ENCODE results near the gene SAMHD1. TPM values are rescaled to one million over a fixed set of nuclear protein-coding genes. Genes with fewer than 3 reads are reported as not detected.

SAMHD1 gene
- total and polyA plus RNA-seq, 2 of the 8 experiments (the other 6 are each of a cell fraction or from before 2014, with no cell fraction given): 22.0 to 37.1 TPM

DNA sequence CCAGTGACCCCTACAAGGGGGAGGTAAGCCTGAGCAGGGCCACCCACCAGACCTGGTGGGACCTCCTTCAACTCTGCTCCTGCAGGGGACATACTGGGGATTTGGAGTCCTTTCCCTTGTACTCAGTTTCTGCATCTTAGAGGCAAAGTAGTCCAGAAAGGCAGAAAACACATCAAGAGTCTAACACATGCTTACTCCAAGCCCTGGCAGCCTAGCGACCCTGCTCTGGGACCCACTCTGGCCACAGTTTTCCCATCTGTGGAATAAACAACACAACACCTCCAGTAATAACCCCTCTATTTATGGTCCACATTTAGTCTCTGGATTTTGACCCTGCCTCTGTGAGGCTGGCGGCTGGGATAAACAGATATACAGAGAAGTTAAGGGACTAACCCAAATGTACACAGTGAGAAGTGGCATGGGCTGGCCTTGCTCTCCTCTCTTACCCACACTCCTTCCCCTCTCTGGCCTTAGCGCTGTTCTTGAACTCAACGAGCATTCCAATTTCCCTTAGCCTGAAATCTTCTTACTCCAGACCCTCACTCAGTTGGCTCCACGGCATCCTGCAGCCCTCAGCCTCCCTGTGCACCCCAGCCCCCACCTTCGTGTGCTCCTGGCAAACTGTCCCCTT is 91.7 kb downstream of the SAMHD1 start:
- H3K23me2 ChIP-seq (ENCODE audit: low read depth, low read length): peaks cover 14% of the 10 kb centered on the region; the same call in 1 of the 2 replicates
- H4K91ac ChIP-seq (replicated peaks; ENCODE audit: insufficient read length, low read length): no peak overlapping the region
- H2AFZ ChIP-seq (ENCODE audit: low read length): no peak overlapping the region
- no peak overlapping the region for H2BK20ac ChIP-seq (ENCODE audit: low read length)
- DNase-seq (ENCODE audit: low read depth in 1 of 2, low spot score in 2 of 2) (no peak), FAIRE-seq (no peak)
- H3K4ac ChIP-seq (replicated peaks; ENCODE audit: insufficient read length, low read depth, low read length): no peak overlapping the region
- H3K56ac ChIP-seq (replicated peaks; ENCODE audit: insufficient read length, low read depth, low read length): no peak overlapping the region
- no peak overlapping the region for H3K4me2 ChIP-seq (ENCODE audit: insufficient read depth in 1 of 2, low read depth in 2 of 2, low read length in 2 of 2)
- POLR2A ChIA-PET (ENCODE audit: partially characterized antibody): interaction anchor here (1.0 to 6.2 kb wide), 3 partner anchors 10 to 16 kb away, joined by 3 to 54 read pairs (median 37); no protein-coding TSS in a partner anchor
- CTCF ChIA-PET (ENCODE audit: partially characterized antibody): interaction anchor here (0.9 to 5.9 kb wide), 7 partner anchors 12 to 86 kb away, joined by 3 to 41 read pairs (median 9); partner anchors contain the start of gene DSN1
- 89% methylated on average over 6 of the region's 6 CpGs; no CpG with 5 or more reads in 1 of the 2 experiments for WGBS, 2 experiments (ENCODE audit: extremely low coverage in 1 of 2, insufficient coverage in 1 of 2, insufficient read length in 1 of 2, insufficient replicate concordance in 2 of 2, low coverage in 1 of 2, low lambda C conversion rate in 2 of 2, missing lambda C conversion rate in 1 of 2)
- no peak overlapping the region for H4K8ac ChIP-seq (ENCODE audit: extremely low read depth, insufficient read depth, low read length)
- H2BK120ac ChIP-seq (replicated peaks; ENCODE audit: low read depth, low read length): no peak overlapping the region
- H3K36me3 ChIP-seq (ENCODE audit: control insufficient read depth in 2 of 4, insufficient read depth in 4 of 4, low read length in 3 of 4): 0 out of 8 replicates have a peak, but pooled peaks cover 0 to 2% (median 0%) of the 10 kb centered on the region in 4 experiments
- H3K23ac ChIP-seq (ENCODE audit: insufficient read length): no peak overlapping the region
- peaks cover 24 to 33% of the 10 kb centered on the region in 2 experiments for H4K20me1 ChIP-seq (replicated peaks in 1 of 2; ENCODE audit: control insufficient read depth in 1 of 2, insufficient read depth in 2 of 2, low read length in 2 of 2)
- H2AK5ac ChIP-seq (ENCODE audit: low read depth, low read length): no peak overlapping the region
- H3K14ac ChIP-seq (ENCODE audit: insufficient read length): no peak overlapping the region
- peaks cover 0 to 26% (median 17%) of the 10 kb centered on the region in 4 experiments; a peak in 6 of 7 replicates for H3K4me1 ChIP-seq (replicated peaks in 1 of 4; ENCODE audit: control insufficient read depth in 3 of 4, insufficient read depth in 4 of 4, low read length in 3 of 4)
- no peak overlapping the region for H4K5ac ChIP-seq (ENCODE audit: insufficient read length, low read depth, low read length)
- no peak overlapping the region for H2BK5ac ChIP-seq (ENCODE audit: low read depth, low read length)
- no peak overlapping the region for H3K9ac ChIP-seq (replicated peaks in 1 of 4; ENCODE audit: extremely low read depth in 1 of 4, low read depth in 3 of 4, low read length in 3 of 4)
- H3K27ac ChIP-seq (ENCODE audit: low read depth, low read length): no peak overlapping the region
- peaks cover 0 to 8% (median 4%) of the 10 kb centered on the region in 4 experiments; a peak in 4 of 7 replicates for H3K27me3 ChIP-seq (replicated peaks in 1 of 4; ENCODE audit: control insufficient read depth in 3 of 4, extremely low read depth in 1 of 4, insufficient read depth in 3 of 4, low read length in 3 of 4)
- no peak overlapping the region for H2BK12ac ChIP-seq (ENCODE audit: low read depth, low read length)
- H3K79me1 ChIP-seq (ENCODE audit: low read depth, low read length): peaks cover 31% of the 10 kb centered on the region
- no peak overlapping the region for H2BK15ac ChIP-seq (ENCODE audit: low read length)
- no peak overlapping the region for H3K18ac ChIP-seq (ENCODE audit: extremely low read depth, low read length)
- H3K9me3 ChIP-seq (ENCODE audit: insufficient read depth in 2 of 2, low read depth in 1 of 2, low read length in 1 of 2): no peaks in the 10 kb centered on the region
- peaks cover 0 to 52% of the 10 kb centered on the region in 2 experiments; a peak in 2 of 4 replicates for H3K79me2 ChIP-seq (ENCODE audit: control insufficient read depth in 1 of 2, insufficient read depth in 2 of 2, low read length in 2 of 2)
- H3K4me3 ChIP-seq (ENCODE audit: extremely low read depth in 1 of 4, insufficient read depth in 2 of 4, low read depth in 3 of 4, low read length in 4 of 4): no peak overlapping the region
- no peak for TF ChIP-seq BCL11A (IDR thresholded peaks at IDR 0.05; ENCODE audit: low read depth in 2 of 2, low read length in 2 of 2)
- TF ChIP-seq, protein P1, sequence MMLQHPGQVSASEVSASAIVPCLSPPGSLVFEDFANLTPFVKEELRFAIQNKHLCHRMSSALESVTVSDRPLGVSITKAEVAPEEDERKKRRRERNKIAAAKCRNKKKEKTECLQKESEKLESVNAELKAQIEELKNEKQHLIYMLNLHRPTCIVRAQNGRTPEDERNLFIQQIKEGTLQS (IDR thresholded peaks at IDR 0.05; ENCODE audit: insufficient read depth, low read depth, low read length): no peak
- no peak for TF ChIP-seq KDM5A (IDR thresholded peaks at IDR 0.05; ENCODE audit: low read length)
- TF ChIP-seq, protein P2, sequence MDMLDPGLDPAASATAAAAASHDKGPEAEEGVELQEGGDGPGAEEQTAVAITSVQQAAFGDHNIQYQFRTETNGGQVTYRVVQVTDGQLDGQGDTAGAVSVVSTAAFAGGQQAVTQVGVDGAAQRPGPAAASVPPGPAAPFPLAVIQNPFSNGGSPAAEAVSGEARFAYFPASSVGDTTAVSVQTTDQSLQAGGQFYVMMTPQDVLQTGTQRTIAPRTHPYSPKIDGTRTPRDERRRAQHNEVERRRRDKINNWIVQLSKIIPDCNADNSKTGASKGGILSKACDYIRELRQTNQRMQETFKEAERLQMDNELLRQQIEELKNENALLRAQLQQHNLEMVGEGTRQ (IDR thresholded peaks at IDR 0.05; ENCODE audit: low read length): no peak
- no peak for TF ChIP-seq TAF7 (optimal IDR thresholded peaks at IDR 0.05; ENCODE audit: borderline replicate concordance, low read depth, low read length)
- no peak for TF ChIP-seq ASH2L (IDR thresholded peaks at IDR 0.05; ENCODE audit: low read length)
- no peak for TF ChIP-seq POLR2AphosphoS5 (IDR thresholded peaks at IDR 0.05; ENCODE audit: low read depth, low read length)
- TF ChIP-seq GABPA (IDR thresholded peaks at IDR 0.05; ENCODE audit: borderline replicate concordance, insufficient read depth, low read length): no peak
- TF ChIP-seq SAP30 (IDR thresholded peaks at IDR 0.05; ENCODE audit: insufficient read depth, insufficient replicate concordance, low read length): no peak
- TF ChIP-seq SIX5 (IDR thresholded peaks at IDR 0.05; ENCODE audit: low read depth, low read length): no peak
- no peak for TF ChIP-seq FOSL1 (IDR thresholded peaks at IDR 0.05; ENCODE audit: insufficient read depth, low read depth, low read length)
